ENCODE data around the gene TMEM168.

DNA sequence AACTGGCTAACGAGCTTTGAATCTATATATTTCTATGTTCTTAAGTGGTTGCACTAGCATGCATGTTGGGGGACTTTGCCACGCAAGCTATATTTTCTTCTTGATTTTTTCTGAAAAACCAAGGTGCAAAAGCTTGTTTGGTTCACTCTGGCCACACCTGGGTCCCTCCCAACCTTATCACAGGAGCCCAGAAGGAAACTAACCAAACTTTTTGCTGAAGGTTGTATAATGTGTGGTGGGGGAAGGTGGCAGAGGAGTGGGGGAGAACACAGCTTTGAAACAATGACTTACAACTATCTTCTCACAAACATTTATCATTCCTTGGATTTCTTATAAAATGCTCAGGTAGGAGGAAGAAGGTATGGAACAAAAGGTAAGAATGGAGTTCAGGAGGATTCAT, 75.3 kb downstream of the TMEM168 start:
- TF ChIP-seq CSDC2 (CRISPR knock-in tag; IDR thresholded peaks at IDR 0.05): no peak
- no peak for TF ChIP-seq BACH2 (CRISPR knock-in tag; IDR thresholded peaks at IDR 0.05; ENCODE audit: borderline replicate concordance)
- TF ChIP-seq TOX (CRISPR knock-in tag; IDR thresholded peaks at IDR 0.05; ENCODE audit: borderline replicate concordance): no peak
